GM13976 (cell line): ENCODE results near the gene SDC4.

ENCODE experiments used
- DNase-seq: peaks from one replicate; pipeline ENCODE4 v3.0.0; 2012; ENCODE audit warnings: low spot score
- in situ Hi-C: fragments of 300-500 bp; cut with MboI; formaldehyde crosslinking; loops from one replicate; pipeline ENCODE4 v1.12.0; 2022; ENCODE audit warnings: low sequenced_read_pairs, mixed read lengths, inconsistent platforms; ENCODE audit not compliant: unreplicated experiment
- TF ChIP-seq, protein P1 (sequence below): IDR thresholded peaks from 2 replicates; pipeline ENCODE4 v1.5.1; 2012; ENCODE audit warnings: borderline replicate concordance, mild to moderate bottlenecking; ENCODE audit not compliant: insufficient read depth; ENCODE audit errors: extremely low read depth, missing control alignments, control extremely low read depth

SDC4 gene

DNA sequence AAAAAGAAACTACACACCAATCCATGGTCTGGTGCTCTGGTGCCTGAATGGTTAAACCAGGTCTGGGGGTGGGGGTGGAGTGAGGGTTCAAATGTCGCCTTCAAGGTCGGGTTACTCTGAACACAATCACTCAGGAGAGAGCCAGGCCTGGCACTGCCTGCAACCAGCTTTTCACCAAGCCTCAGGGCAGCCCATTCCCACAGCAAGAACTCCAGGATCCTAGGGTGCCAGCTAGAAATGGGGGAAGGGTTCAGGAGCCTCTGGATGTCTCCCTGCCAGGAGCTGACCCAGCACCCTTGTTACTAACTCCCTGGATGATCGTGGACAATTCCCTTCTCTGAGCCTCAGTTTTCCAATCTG is 6.7 kb downstream of the SDC4 start:
- in situ Hi-C loops = no loop called here
- DNase-seq = no peak

DNA sequence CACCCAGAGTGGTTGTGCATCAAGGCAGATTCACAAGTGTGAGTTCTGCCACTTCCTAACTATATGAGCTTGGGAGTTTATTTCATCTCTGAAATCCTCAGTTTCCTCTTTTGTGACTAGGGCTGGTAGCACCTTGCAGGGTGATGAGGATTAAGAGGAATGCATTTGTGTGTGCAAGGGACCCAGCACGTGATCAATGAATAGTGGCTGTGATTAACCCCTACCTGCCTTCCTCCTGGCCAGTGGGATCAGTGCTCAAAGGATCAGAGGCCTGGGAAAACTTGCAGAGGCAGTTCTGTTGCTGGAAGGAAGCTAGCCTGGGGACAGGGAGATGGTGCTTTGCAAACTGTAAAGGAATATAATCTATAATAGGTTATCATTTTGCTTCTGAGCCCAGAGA is 7.3 kb downstream of the SDC4 start:
- TF ChIP-seq, protein P1, sequence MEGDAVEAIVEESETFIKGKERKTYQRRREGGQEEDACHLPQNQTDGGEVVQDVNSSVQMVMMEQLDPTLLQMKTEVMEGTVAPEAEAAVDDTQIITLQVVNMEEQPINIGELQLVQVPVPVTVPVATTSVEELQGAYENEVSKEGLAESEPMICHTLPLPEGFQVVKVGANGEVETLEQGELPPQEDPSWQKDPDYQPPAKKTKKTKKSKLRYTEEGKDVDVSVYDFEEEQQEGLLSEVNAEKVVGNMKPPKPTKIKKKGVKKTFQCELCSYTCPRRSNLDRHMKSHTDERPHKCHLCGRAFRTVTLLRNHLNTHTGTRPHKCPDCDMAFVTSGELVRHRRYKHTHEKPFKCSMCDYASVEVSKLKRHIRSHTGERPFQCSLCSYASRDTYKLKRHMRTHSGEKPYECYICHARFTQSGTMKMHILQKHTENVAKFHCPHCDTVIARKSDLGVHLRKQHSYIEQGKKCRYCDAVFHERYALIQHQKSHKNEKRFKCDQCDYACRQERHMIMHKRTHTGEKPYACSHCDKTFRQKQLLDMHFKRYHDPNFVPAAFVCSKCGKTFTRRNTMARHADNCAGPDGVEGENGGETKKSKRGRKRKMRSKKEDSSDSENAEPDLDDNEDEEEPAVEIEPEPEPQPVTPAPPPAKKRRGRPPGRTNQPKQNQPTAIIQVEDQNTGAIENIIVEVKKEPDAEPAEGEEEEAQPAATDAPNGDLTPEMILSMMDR = no peak
- in situ Hi-C loops = no loop called here
- no peak for DNase-seq

More for the DNA sequence above, 6.7 kb downstream of the SDC4 start:
- TF ChIP-seq, protein P1 = no peak

DNA sequence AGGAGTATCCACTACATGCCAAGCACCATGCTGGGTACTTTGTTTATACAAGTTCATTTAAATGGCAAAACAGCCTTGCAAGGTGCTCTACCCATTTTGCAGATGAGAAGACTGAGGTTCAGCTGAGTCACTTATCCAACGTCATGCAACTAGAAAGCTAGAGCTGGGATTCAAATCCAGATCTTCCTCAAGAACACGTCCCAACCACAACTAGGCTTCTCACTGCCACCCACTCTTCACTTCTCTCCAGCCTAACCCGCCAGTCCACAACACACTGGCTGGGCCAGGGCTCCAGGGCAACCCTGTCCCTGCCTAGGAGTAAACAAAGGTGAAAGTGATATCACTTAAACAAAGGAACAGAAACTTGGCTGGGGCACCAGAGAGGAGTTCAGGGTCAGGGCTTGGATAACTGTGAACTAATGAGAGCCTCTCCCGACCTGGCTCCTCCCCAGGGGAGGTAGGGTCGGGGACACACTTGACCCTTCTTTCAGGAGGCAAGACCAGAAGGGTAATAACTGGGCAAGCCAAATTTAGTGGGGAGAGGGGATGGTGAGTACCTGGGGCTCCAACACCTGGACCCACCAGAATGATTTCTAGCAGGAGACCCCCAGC is 7.9 kb downstream of the SDC4 start:
- no peak for DNase-seq
- in situ Hi-C loops = no loop called here
- TF ChIP-seq, protein P1 = no peak

DNA sequence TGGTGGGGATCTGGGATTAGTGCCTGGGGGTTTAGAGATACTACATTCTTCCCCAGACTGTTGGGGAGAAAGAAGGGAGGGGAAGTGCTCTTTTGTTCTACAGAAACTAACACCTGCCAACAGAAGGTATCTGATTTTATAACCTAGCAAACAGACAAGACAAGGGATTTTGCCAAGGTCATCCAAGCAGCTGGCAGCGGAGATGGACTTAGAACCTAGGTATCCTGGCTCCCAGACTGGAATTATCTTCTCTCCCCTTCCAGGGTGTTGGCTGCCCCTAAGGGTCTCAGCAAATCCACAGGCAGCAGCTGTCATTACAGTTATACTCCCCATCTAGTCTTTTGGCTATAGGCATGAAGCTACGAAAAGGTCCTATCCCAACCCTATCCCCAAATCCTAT is 8.4 kb downstream of the SDC4 start:
- no peak for DNase-seq
- TF ChIP-seq, protein P1 = no peak
- in situ Hi-C loops = no loop called here

DNA sequence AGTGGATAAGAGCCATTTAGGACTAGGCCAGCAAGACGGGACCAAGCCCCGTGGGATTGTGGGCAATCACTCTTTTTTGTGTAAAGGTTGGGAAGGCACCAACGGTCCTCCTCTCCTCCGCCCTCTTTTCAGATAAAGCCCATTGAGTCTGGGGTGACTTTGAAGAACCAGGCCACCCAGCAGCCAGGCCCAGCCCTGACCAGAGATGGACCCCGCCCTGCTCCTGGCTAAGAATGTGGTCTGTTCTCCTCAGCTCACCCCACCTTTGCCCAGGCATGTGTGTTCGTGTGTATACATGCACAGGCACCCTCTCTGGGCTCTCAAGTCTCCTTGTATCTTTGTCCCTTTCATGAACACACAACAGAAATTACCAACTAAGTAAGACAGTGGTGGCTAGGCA is 9.1 kb downstream of the SDC4 start:
- TF ChIP-seq, protein P1 = no peak
- in situ Hi-C loops = no loop called here
- no peak for DNase-seq

DNA sequence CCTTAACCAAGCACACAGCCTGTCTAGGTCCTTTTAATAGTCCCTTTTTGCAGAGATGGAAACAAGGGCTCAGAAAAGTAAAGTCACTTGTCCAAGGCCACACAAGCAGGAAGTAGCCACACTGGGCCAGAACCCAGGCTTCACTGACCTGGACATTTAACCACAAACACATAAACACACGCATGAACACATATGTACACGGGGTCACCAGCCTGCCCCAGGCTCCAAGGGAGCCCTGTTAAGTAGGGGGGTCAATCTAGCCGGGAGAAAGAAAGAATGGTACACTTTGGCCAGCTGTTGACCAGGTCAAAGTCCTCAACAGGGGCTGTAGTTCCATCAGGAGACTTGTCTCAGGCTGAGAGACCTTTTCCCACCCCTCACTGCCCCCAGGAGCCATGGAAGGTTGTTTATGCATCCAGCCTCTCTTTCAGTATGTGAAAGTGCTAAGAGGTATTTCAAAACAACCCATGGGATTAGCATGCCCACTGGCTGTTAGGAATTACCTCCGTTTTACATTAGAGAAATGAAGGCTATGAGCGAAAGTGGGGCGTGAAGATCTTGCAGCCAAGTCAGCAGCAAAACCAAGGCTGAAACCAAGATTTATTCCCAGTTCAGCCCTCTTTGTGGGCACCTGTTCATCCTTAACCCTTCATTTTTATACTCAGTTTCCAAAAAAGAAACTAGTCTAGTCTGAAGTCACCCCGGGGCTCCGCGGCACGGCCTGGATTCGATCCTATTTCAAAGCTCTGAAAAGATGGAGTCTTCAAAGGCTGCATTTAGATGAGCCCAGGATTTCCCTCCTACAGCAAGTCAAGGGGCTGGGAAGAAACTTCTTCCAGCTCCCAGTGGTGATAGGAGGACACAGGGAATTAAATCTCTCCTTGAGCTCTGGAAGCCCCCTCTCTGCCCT is 9.8 kb downstream of the SDC4 start:
- TF ChIP-seq, protein P1 = no peak
- in situ Hi-C loops = no loop called here
- DNase-seq = no peak
